Ascending aorta (tissue), 2 donors: Measurements from ENCODE around the gene PRKG2. TPM values are rescaled to one million over a fixed set of nuclear protein-coding genes. Genes with fewer than 3 reads are reported as not detected.

ENCODE experiments used
- DNase-seq, 2 donors: peaks; one replicate each; pipeline ENCODE4 v3.0.0-alpha.2; 2019; ENCODE audit warnings: low spot score in 2 of 2
- H3K27ac ChIP-seq, 2 donors: fragments of 200-600 bp; sonication (generic); one replicate each; pipeline ENCODE4 v1.5.1; 2016 to 2017; ENCODE audit warnings: mild to moderate bottlenecking in 1 of 2
- H3K27me3 ChIP-seq: fragments of 200-600 bp; sonication (generic); one replicate; pipeline ENCODE4 v1.5.1; 2017
- H3K36me3 ChIP-seq, 2 donors: fragments of 200-600 bp; sonication (generic); one replicate each; pipeline ENCODE4 v1.5.1; 2016
- H3K4me1 ChIP-seq, 2 donors: fragments of 200-600 bp; sonication (generic); one replicate each; pipeline ENCODE4 v1.5.1; 2016 to 2017; ENCODE audit warnings: mild to moderate bottlenecking in 1 of 2
- H3K4me3 ChIP-seq, 2 donors: fragments of 200-600 bp; sonication (generic); one replicate each; pipeline ENCODE4 v1.5.1; 2016 to 2017; ENCODE audit warnings: mild to moderate bottlenecking in 1 of 2
- H3K9me3 ChIP-seq, 2 donors: fragments of 200-600 bp; sonication (generic); one replicate each; pipeline ENCODE4 v1.5.1; 2016
- intact Hi-C: fragments of 100-400 bp; cut with DNase I; formaldehyde crosslinking; loops from one replicate; pipeline ENCODE4 v1.15.1; 2023
- total RNA-seq: library from RNA; depleted of rRNA; stranded (reverse); fragments of >200 nt; gene quantifications from one replicate; pipeline ENCODE4 v1.1.0, GENCODE V29; 2016
- TF ChIP-seq, protein P1 (sequence below), 3 experiments: fragments of 200-600 bp in 2 of 3; fragments of 450-650 bp in 1 of 3; sonication (generic) in 2 of 3; IDR thresholded peaks; one replicate each; pipeline ENCODE4 v1.5.1; 2016 to 2019; ENCODE audit warnings: antibody characterized with exemption in 3 of 3, mild to moderate bottlenecking in 1 of 3, moderate library complexity in 1 of 3

PRKG2 gene
- total RNA-seq, 1 donor from 2014 or later, result not detected

DNA sequence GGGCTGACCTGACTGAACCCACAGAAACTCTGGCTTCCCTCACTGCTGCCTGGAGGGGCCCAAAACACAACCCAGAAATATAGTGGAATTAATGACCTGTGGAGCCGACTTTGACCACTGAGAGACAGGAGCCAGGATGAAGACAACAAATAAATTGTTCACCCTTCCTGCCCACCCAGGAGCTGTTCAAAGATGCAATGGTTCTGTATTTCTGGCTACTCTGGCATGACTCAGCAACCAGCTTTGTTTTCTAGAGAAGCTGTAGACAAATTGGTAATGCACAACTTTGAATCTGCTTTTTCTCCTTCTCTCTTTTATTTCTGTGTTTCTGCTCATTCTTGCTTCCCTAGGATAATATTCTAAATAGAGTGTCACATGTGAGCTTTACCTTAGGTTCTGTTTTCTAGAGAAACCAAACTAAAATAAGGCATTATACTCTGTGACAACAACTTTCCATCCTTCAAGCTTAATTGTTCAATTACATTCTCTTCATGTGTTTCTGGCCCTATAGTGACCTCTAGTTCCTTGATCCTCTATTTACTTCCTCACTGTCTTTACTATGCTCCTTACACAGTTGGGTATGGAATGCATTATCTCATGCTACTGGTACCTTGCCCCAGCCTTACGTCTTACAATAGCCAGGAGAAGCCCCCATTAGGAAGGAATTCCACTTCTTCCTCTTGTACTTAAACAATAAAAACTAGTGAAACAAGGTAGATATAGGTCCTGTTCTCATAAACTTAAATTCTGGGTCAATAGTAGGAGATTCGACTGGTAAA lies 6.5 kb upstream of the PRKG2 start:
- Histone ChIP-seq H3K36me3 (no peaks in the 10 kb centered on the region), H3K4me3 (no peak overlapping the region), H3K27me3 (no peaks in the 10 kb centered on the region), H3K9me3 (no peaks in the 10 kb centered on the region), H3K27ac (no peak overlapping the region), H3K4me1 (no peaks in the 10 kb centered on the region)
- no peak for DNase-seq
- intact Hi-C loops, result no loop called here
- TF ChIP-seq, protein P1, sequence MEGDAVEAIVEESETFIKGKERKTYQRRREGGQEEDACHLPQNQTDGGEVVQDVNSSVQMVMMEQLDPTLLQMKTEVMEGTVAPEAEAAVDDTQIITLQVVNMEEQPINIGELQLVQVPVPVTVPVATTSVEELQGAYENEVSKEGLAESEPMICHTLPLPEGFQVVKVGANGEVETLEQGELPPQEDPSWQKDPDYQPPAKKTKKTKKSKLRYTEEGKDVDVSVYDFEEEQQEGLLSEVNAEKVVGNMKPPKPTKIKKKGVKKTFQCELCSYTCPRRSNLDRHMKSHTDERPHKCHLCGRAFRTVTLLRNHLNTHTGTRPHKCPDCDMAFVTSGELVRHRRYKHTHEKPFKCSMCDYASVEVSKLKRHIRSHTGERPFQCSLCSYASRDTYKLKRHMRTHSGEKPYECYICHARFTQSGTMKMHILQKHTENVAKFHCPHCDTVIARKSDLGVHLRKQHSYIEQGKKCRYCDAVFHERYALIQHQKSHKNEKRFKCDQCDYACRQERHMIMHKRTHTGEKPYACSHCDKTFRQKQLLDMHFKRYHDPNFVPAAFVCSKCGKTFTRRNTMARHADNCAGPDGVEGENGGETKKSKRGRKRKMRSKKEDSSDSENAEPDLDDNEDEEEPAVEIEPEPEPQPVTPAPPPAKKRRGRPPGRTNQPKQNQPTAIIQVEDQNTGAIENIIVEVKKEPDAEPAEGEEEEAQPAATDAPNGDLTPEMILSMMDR (IDR thresholded peaks at IDR 0.05), result no peak

DNA sequence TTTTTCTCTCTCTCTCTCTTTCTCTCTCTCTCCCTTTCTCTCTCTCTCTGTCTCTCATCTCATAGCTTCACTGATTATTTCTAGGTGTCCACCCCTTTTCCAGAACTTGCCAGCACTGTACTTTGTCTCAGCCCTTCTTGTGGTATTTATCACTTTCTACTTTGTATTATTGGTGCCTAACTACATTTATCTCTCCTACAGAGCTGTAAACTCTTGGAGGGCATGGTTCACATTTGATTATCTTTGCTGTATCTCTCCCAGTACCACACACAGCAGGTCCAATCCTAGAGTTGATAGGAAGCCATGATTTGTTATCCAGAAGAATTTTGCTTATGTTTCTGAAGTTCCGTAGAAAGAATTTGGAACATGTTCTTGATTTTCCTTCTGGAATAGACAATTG lies 5.2 kb upstream of the PRKG2 start:
- no peaks in the 10 kb centered on the region for H3K4me1 ChIP-seq
- TF ChIP-seq, protein P1 (IDR thresholded peaks at IDR 0.05), result no peak
- no peaks in the 10 kb centered on the region for H3K27me3 ChIP-seq
- intact Hi-C loops, result no loop called here
- H3K9me3 ChIP-seq, result no peaks in the 10 kb centered on the region
- no peak for DNase-seq
- H3K27ac ChIP-seq, result no peak overlapping the region
- H3K36me3 ChIP-seq, result no peaks in the 10 kb centered on the region
- no peak overlapping the region for H3K4me3 ChIP-seq

DNA sequence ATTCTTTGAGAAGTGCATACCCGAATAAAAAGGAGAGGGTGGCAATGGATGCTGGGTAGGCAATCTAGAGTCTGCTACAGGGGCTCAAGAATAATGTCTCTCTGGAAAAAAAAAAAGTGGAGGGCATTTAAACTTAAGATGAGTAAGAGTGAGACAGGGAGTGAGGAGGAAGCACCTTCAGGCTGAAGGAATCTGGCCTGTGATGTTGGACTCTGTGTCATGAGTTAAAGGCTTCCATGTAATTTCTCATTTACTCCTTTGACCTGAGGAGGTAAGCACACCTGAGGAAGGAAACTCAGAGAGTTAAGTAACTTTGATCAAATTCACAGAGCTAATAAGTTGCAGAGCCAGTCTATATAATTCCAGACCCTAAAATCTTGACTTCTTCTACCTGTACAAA lies 3.2 kb upstream of the PRKG2 start:
- H3K4me3 ChIP-seq, result no peak overlapping the region
- TF ChIP-seq, protein P1 (IDR thresholded peaks at IDR 0.05), result no peak
- peaks cover 0 to 4% of the 10 kb centered on the region in 2 donors for H3K4me1 ChIP-seq
- no peak for DNase-seq
- no peaks in the 10 kb centered on the region for H3K9me3 ChIP-seq
- H3K27me3 ChIP-seq, result no peaks in the 10 kb centered on the region
- intact Hi-C loops, result no loop called here
- H3K27ac ChIP-seq, result no peak overlapping the region
- H3K36me3 ChIP-seq, result no peaks in the 10 kb centered on the region

GRCh38 chr4:81217779-81218178 lies 2.8 kb upstream of the PRKG2 start:
- TF ChIP-seq, protein P1 (IDR thresholded peaks at IDR 0.05), result no peak
- Histone ChIP-seq H3K4me3 (no peak overlapping the region), H3K4me1 (peaks cover 0 to 4% of the 10 kb centered on the region in 2 donors), H3K9me3 (no peaks in the 10 kb centered on the region), H3K27me3 (no peaks in the 10 kb centered on the region), H3K36me3 (no peaks in the 10 kb centered on the region), H3K27ac (no peak overlapping the region)
- intact Hi-C loops, result no loop called here
- no peak for DNase-seq

GRCh38 chr4:81215931-81216330 lies 909 bp upstream of the PRKG2 start:
- H3K27ac ChIP-seq, result no peak overlapping the region
- H3K9me3 ChIP-seq, result no peaks in the 10 kb centered on the region
- no peak for DNase-seq
- intact Hi-C loops, result no loop called here
- H3K4me3 ChIP-seq, result no peak overlapping the region
- H3K4me1 ChIP-seq, result peaks cover 0 to 4% of the 10 kb centered on the region in 2 donors
- H3K27me3 ChIP-seq, result no peaks in the 10 kb centered on the region
- H3K36me3 ChIP-seq, result no peaks in the 10 kb centered on the region
- TF ChIP-seq, protein P1 (IDR thresholded peaks at IDR 0.05), result no peak
